Measurements from ENCODE around the gene OR2M4.

DNA sequence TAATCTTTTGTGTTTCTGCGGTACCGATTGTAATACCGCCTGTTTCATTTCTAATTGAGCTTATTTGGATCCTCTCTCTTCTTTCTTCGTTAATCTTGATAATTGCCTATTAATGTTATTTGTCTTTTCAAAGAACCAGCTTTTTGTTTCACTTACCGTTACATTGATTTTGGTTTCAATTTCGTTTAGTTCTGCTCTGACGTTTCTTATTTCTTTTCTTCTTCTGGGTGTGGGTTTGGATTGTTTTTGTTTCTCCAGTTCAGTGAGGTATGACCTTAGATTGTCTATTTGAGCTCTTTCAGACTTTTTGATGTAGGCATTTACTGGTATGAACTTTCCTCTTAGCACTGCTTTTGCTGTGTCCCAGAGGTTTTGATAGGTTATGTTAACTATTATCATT lies 47.2 kb upstream of the OR2M4 start:
- TF ChIP-seq, protein P1, sequence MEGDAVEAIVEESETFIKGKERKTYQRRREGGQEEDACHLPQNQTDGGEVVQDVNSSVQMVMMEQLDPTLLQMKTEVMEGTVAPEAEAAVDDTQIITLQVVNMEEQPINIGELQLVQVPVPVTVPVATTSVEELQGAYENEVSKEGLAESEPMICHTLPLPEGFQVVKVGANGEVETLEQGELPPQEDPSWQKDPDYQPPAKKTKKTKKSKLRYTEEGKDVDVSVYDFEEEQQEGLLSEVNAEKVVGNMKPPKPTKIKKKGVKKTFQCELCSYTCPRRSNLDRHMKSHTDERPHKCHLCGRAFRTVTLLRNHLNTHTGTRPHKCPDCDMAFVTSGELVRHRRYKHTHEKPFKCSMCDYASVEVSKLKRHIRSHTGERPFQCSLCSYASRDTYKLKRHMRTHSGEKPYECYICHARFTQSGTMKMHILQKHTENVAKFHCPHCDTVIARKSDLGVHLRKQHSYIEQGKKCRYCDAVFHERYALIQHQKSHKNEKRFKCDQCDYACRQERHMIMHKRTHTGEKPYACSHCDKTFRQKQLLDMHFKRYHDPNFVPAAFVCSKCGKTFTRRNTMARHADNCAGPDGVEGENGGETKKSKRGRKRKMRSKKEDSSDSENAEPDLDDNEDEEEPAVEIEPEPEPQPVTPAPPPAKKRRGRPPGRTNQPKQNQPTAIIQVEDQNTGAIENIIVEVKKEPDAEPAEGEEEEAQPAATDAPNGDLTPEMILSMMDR (conservative IDR thresholded peaks at IDR 0.05; ENCODE audit: low read depth, low read length), result no peak
- no peak for TF ChIP-seq EZH2 (IDR thresholded peaks at IDR 0.05; ENCODE audit: borderline replicate concordance, low read depth, low read length, poor library complexity, severe bottlenecking)
